Iris pigment epithelial cell (primary cell): ENCODE data around the gene TSPAN9.

ENCODE experiments used
- DNase-seq: peaks from one replicate; pipeline ENCODE4 v3.0.0-alpha.2; 2011; ENCODE audit warnings: low read depth

The TSPAN9 gene

DNA sequence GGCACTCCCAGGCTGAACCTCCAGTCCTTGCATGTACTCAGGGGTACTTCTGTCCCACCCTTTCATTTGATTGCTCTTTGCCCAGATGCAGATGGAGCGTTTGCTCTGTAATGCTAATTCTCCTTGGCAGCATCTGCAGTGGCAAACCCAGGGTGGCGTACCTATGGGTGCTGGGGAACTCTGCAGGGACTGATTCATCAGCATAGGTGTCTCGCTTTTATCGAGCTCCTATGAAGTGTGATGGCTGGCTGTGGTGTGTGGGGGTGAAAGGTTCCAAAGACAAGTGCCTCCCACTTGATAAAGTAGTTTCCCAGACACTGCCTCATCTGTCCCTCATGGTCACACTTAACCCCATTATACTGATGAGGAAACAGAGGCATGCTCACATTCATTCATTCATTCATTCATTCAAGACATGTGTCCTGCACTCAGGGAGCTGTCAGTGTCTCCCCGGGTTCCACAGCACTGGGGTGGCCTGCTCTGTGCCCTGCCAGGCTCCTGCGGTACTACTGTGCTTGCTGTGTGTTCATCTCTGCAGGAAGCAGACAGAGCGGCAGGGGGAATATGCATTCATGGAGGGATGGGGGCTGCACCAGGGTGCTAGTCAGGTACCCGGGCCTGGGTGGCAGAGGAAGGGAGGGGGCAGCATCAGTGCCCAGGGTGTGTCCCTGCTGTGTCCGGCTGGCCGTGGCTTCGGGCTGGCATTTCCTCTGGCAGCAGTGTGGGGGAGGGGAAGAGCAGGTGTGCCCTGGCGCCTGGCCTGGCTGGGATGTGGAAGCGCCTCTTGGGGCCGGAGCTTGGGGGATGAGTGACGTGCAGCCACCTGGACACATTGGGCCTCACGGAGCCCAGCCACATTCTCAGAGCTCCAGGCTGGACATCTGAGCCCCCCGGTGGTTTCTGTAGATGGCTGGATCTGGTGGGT is 110.9 kb downstream of the TSPAN9 start:
- no peak for DNase-seq

- DNase-seq = no peak
Observed at GRCh38 chr12:3189282-3189681, 112.1 kb downstream of the TSPAN9 start.

- DNase-seq = no peak
Observed at GRCh38 chr12:3190101-3190500, 112.9 kb downstream of the TSPAN9 start.

GRCh38 chr12:3191450-3191849 is 114.3 kb downstream of the TSPAN9 start:
- DNase-seq = no peak

DNA sequence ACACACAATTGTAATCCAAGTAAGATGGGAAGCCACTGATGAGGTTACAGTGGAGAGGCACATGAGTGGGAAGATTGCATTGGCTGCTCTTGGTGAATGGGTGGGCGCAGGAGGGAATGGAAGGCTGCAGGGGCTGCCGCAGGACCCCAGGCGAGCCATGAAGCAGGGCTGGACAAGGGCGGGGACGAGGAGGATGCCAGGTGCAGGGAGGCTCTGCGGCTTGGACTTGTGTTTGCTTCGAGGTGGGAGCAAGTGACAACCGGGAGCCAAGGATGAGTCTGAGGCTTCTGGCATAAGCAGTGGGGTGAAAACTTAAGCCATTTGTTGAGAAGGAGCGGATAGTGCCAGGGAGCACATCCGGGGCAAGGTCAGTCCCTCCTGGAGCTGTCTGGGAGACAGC is 115.0 kb downstream of the TSPAN9 start:
- no peak for DNase-seq

DNA sequence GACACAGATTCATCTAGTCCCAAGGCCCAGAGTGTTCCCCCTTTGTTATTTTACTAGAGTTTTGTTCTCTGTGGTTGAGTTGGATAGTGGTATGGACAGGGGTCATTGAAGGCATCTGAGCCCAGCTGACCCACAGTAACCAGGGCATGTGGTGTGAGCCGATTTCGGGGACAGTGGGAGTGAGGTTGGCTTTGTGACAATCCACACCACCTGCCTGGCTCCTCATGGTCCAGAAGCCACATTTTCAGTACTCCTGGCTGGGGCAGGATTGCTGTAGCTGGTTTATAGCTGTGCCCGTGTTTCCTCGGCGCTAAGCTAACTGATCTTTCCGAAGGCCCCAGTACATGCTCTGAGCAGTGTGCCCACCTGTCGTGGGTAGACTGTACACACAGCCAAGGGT is 116.0 kb downstream of the TSPAN9 start:
- DNase-seq = no peak

- DNase-seq = no peak
Observed at GRCh38 chr12:3193755-3194154, 116.6 kb downstream of the TSPAN9 start.

DNA sequence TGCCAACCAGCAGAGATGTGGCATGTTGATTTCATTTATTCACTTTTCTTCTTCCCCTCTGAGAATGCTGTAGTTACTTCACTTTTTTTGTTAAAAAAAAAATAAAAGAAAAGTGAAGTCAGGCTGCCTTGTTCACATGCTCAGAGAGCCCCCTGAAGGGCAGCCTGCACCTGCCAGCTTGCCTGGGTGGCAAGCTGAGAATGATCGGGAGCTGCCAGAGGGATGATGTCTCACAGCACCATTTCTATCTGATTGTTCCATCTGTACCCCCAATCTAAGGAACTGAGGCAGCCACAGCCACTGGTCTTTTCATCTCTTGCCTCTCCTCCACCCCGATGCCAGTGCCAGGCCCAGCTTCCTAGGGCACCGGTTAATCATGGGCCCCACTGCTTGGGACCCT is 118.2 kb downstream of the TSPAN9 start:
- no peak for DNase-seq

GRCh38 chr12:3195859-3196483 is 118.8 kb downstream of the TSPAN9 start:
- DNase-seq = no peak

DNA sequence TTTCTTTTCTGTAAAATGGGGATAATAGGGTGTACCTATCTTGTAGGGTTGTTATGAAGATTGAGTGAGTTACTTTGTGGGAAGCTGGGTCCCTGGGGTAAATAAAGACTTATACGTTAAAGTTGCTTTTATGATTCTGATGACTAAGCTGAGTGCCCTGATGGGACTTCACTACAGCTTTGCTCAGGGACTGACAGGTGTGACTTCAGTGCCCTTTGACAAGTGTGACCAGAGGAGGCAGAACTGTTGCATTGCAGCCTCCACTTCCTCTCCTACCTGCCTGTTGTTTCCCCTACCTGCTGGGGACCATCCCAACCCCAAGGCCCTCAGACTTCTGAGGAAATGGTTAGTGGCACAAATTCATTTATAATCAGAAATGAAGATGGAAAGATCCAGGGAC is 119.3 kb downstream of the TSPAN9 start:
- no peak for DNase-seq

DNA sequence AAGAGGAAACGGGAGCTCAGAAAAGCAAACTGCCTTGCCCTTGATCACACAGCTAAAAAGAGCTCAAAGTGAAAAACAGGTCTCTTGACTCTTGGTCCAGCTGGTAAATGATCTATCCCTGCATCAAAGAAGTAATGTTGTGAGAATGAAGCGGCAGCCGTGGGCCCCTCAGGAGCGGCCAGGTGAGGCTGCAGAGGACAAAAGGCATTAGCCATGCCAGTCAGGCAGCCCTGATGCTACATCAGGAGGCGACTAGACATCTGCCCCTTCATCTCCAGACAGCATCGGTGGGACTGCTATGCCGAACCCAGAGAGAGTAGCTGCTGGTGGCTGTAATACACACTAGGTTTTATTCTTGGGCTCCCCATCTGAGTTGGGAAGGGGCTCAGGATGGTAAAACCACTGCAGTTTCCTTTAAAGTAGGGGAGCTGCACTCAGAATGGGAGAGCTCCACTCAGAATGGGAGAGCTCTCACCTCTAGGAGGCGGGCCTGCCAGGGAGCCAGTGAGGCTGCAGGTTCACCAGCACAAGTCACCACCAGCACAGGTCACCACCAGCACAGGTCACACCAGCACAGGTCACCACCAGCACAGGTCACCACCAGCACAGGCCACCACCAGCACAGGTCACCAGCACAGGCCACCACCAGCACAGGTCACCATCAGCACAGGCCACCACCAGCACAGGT is 120.1 kb downstream of the TSPAN9 start:
- DNase-seq = no peak

DNA sequence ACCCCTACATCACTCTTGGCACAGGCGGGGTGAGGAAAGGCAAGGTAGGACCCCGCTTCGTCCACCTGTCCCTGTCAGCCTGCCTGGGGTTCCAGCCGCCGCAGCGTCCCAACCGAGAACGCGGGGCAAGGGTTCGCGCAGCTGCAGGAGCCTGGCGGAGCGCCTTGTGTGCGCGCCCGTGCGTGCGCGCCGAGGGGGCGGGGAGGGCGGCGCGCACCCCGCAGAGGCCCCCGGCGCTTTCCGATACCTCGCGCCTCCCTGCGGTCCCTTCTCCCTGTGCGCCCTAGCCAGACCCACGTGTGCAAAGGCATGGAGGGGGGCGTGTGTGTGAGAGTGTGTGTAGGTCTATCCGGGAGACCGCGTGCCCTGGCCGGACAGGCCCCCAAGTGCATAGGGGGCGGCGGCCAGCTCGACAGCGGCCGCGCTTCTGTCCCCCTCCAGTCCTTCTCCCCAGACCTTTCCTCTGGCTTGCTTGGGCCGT is 122.4 kb downstream of the TSPAN9 start:
- peak; percentile 76 for DNase-seq

- peak; percentile 59 for DNase-seq
Observed at GRCh38 chr12:3200032-3200617, 122.9 kb downstream of the TSPAN9 start.

DNA sequence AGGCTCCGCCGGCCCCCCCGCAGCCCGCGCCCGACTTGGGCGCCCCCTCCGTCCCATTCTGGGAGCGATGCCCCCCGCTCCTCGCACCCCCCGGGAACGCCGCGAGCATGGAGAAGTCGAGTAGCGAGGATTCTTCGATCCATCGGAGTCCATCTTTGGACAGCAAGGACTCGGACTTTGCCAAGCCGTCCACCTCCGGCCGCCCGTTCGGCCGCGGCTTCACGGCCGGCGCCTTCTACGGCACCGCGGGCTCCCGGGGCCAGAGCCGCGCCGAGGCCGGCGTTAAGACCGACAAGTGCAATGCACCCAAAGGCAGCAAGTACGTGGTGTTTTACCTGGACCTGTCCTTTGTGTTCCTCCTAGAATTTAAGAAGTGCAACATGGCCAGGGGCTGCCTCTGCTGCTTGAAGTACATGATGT is 123.6 kb downstream of the TSPAN9 start:
- peak; percentile 35 for DNase-seq

DNA sequence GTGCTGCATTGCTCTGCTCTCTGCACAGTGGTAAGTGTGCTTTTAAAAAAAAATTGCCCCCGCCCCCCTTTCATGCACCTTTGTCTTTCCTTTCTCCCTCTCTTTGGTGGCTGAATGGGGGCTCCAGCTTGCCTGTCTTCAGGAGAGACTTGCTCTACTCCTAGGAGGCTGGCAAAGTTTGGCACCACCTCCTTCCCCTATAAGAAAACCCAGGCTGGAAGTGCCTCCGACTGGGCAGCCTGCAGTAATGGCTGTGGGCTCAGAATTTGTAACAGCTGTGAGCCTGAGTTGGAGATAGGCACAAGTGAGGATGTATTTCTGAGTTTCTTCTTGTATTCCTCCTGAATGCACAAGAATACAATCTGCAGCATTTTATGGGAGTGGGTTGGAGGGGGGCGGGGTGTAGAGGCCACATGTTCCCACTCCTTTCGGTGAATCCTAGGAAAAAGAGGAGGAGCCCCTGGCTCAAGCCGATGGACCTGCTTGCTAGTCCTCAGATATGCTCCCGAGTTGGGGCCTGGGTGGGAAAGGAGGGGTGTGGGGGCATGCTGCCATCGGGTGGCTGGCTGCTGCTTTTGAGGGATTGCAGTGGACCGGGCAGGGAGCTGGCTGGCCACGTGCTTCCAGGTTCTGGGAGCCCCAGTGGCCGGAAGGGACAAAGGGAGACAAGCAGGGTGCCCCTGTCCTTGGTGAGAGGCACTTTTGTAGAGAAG is 124.3 kb downstream of the TSPAN9 start:
- DNase-seq = no peak

DNA sequence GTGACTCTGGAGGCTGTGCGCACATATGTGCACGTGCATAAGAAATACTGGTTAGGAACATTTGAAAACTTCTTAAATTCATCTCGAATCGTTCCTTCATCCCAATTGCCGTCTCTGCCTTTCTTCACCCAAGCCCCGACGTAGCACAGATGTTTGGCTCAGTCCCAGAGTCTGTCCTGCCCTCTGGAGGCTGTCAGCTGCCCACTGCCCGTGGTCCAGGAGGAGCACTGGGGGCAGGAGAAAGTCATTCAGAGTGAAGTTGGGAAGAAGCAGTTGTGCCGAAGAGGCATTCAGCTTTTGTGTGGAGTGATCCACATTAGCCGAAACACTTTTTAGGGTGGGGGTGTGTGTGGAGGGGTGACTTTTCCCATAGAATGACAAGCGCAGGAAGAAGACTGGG is 124.9 kb downstream of the TSPAN9 start:
- no peak for DNase-seq

DNA sequence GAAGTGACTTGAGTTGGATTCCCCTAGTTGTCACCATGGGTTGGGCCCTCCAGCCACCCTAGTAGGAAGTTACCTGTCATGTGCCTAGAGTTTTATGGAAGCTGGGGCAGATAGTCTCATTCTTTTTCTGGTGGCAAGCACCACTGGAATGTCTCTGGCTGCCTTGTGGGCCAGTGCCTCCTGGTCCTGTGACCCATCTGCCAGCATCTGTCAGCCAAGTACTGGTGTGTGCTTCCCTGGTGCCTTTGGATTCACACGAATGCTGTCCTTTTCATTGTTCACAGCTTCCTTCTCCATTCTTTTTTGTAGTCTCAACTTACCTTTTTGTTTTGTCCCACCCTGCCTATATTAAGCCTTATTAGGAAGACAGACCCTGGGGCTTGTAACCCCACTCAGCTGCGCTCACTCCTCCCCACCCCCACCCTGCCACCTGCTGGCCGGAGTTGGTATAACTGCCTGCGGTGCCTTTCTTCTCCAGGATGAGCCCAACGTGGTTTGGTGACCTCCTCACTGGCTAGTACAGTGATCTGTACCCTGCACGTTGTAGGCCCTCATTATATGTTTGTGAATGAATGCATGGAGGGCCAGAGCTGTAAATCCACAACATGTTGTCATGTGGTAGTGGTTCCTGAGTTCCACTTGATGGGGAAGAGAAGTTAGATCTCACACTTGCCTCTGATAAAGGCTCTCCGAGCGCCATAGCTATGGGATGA is 125.7 kb downstream of the TSPAN9 start:
- no peak for DNase-seq

DNA sequence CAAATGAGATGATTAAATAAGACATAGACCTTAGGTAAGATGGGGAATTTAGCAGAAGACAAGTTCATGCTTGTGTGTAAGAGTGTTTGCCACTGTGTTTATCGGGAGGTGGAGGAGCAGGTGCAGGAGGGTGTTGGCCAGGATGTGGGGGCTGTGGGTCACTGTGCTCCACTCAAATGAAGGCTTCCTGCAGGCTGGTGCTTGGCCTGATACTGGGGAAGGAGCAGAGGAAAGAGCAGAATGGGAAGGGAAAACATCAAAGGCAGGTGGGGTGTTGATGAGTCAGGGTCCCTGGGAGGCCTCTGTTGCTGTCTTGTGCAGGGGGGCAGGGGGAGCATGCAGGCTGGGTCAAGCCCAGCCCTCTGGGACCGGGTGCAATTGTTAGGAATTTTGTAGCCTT is 126.5 kb downstream of the TSPAN9 start:
- no peak for DNase-seq

DNA sequence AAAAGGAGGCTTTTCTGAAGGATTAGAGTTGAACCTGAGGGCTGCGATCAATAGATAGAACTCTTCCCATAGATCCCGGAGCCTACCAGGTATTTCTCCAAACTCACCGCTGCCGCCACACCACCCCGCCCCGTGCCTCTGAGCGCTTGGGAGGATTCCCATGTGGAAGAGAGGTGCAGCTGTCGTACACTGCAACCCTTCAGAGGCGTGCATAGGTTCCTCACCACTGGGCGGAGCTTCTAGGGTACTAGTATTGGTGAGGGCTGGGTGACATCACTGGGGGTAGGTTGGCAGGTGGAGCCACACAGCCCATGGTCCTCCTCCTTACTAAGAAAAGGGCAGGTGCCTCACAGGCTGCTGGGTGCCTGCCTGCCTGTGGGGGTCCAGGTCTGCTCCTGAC is 127.0 kb downstream of the TSPAN9 start:
- DNase-seq = no peak

- DNase-seq = no peak
Observed at GRCh38 chr12:3204730-3205531, 127.8 kb downstream of the TSPAN9 start.
